Spleen (tissue), 11 donors: ENCODE data around the gene FBXO38. TPM values are rescaled to one million over a fixed set of nuclear protein-coding genes. Genes with fewer than 3 reads are reported as not detected.

ENCODE experiments used
- DNase-seq: peaks from one replicate; pipeline ENCODE4 v3.0.0-alpha.2; 2020
- H3K27ac ChIP-seq, 8 donors: fragments of 200-600 bp; sonication (generic) in 7 of 8; 1 replicate in 4 of 8; 2 replicates in 4 of 8; pipeline versions ENCODE4 v1.5.0 to v1.8.0; 2016 to 2021; ENCODE audit warnings: inconsistent platforms in 4 of 8, mild to moderate bottlenecking in 4 of 8, moderate library complexity in 1 of 8
- H3K27me3 ChIP-seq, 7 donors: fragments of 200-600 bp; sonication (generic) in 6 of 7; replicated peaks in 1 of 7; 1 replicate in 4 of 7; 2 replicates in 3 of 7; pipeline versions ENCODE4 v1.5.0 to v1.8.0; 2016 to 2021; ENCODE audit warnings: inconsistent platforms in 3 of 7, mild to moderate bottlenecking in 1 of 7
- H3K36me3 ChIP-seq, 6 donors: fragments of 200-600 bp; sonication (generic) in 5 of 6; 1 replicate in 4 of 6; 2 replicates in 2 of 6; pipeline versions ENCODE4 v1.5.0 to v1.8.0; 2016 to 2021; ENCODE audit warnings: inconsistent platforms in 2 of 6
- H3K4me1 ChIP-seq, 6 donors: fragments of 200-600 bp; sonication (generic) in 5 of 6; 1 replicate in 3 of 6; 2 replicates in 3 of 6; pipeline versions ENCODE4 v1.5.0 to v1.8.0; 2016 to 2021; ENCODE audit warnings: inconsistent platforms in 3 of 6
- H3K4me3 ChIP-seq, 8 donors: fragments of 200-600 bp; sonication (generic) in 7 of 8; 1 replicate in 4 of 8; 2 replicates in 4 of 8; pipeline versions ENCODE4 v1.5.0 to v1.8.0; 2016 to 2021; ENCODE audit warnings: inconsistent platforms in 4 of 8, mild to moderate bottlenecking in 4 of 8, moderate library complexity in 2 of 8
- H3K9me3 ChIP-seq, 8 donors: fragments of 200-600 bp; sonication (generic) in 7 of 8; 1 replicate in 4 of 8; 2 replicates in 4 of 8; pipeline versions ENCODE4 v1.5.0 to v1.8.0; 2016 to 2021; ENCODE audit warnings: inconsistent platforms in 4 of 8
- CTCF ChIP-seq, 11 experiments: fragments of 200-600 bp in 7 of 11; fragments of 450-650 bp in 4 of 11; sonication (generic) in 4 of 11; IDR thresholded peaks in 8 of 11; conservative IDR thresholded peaks in 3 of 11; 1 replicate in 7 of 11; 2 replicates in 4 of 11; pipeline versions ENCODE4 v1.4.0 to v1.8.0; 2016 to 2021; ENCODE audit warnings: antibody characterized with exemption in 11 of 11, inconsistent platforms in 4 of 11, mild to moderate bottlenecking in 1 of 11
- POLR2A ChIP-seq, 3 donors: fragments of 450-650 bp; IDR thresholded peaks; one replicate each; pipeline ENCODE4 v1.5.1; 2017; ENCODE audit warnings: antibody characterized with exemption in 3 of 3, mild to moderate bottlenecking in 1 of 3
- POLR2AphosphoS5 ChIP-seq, 3 donors: sonication (generic); formaldehyde crosslinking; IDR thresholded peaks; one replicate each; pipeline ENCODE4 v1.5.1; 2017; ENCODE audit warnings: antibody characterized with exemption in 3 of 3
- WGBS, 5 donors: extraction: QIAGEN DNeasy Blood & Tissue Kit in 3 of 5; methylation state at CpG; one replicate each; pipeline versions ENCODE4 v1.1.5 to v1.1.7; 2013 to 2018; 5-methylcytosine and 5-hydroxymethylcytosine counted together
- intact Hi-C: fragments of 100-400 bp; cut with DNase I; formaldehyde crosslinking; loops from one replicate; pipeline ENCODE4 v1.15.0; 2023; ENCODE audit warnings: low total_unique reads
- polyA plus RNA-seq, 3 donors: library from polyadenylated mRNA; stranded (reverse); fragments of 200-250 nt; gene quantifications; one replicate each; pipeline ENCODE4 v1.2.1, GENCODE V29; 2013
- total RNA-seq, 7 donors: library from RNA; depleted of rRNA in 3 of 7; stranded (reverse); fragments of >200 nt in 3 of 7; fragmentation: NEBNext Ultra II Directional in 4 of 7; extraction: Animal tissue kit (Norgen Biotek cat#: 25700) in 4 of 7; gene quantifications; one replicate each; pipeline versions ENCODE4 v1.1.0 to v1.2.1, GENCODE V29; 2016 to 2021
- donor health status: healthy with polysubstance abuse.
- donor health status: DM: no; HTN: no; CAD: no; lungs with moderate emphysema.
- donor health status: DM: no; HTN: no; CAD: no.
- donor health status: Bipolar disorder and iron deficiency.
- donor health status: healthy.
- donor health status: DM: no; HTN: no; CAD: no.
- donor health status: DM: yes; HTN: yes; CAD: no.

The FBXO38 gene
- total and polyA plus RNA-seq, 10 donors = 14.3 to 119 (median 66.3) TPM

GRCh38 chr5:148414833-148415232 is 31.1 kb downstream of the FBXO38 start:
- WGBS, 5 donors = 94 to 98% (median 97%) methylated on average over 4 of the region's 4 CpGs
- intact Hi-C loops = no loop called here
- DNase-seq = no peak
- no peaks in the 10 kb centered on the region for H3K27me3 ChIP-seq
- H3K4me3 ChIP-seq = no peak overlapping the region
- H3K4me1 ChIP-seq = no peaks in the 10 kb centered on the region
- H3K9me3 ChIP-seq = no peaks in the 10 kb centered on the region
- H3K36me3 ChIP-seq = peaks cover 0 to 100% (median 93%) of the 10 kb centered on the region in 6 donors
- H3K27ac ChIP-seq = no peak overlapping the region
- TF ChIP-seq POLR2A (IDR thresholded peaks at IDR 0.05) (no peak), CTCF (IDR thresholded peaks at IDR 0.05 in 8 of 11, conservative IDR thresholded peaks at IDR 0.05 in 3 of 11) (no peak), POLR2AphosphoS5 (IDR thresholded peaks at IDR 0.05) (no peak)

- intact Hi-C loops = no loop called here
- H3K36me3 ChIP-seq = peaks cover 0 to 100% (median 86%) of the 10 kb centered on the region in 6 donors
- 94 to 100% (median 95%) methylated on average over 1 of the region's 1 CpG for WGBS, 5 donors
- TF ChIP-seq POLR2A (IDR thresholded peaks at IDR 0.05) (no peak), CTCF (IDR thresholded peaks at IDR 0.05 in 8 of 11, conservative IDR thresholded peaks at IDR 0.05 in 3 of 11) (no peak), POLR2AphosphoS5 (IDR thresholded peaks at IDR 0.05) (no peak)
- no peaks in the 10 kb centered on the region for H3K9me3 ChIP-seq
- no peak for DNase-seq
- H3K27ac ChIP-seq = no peak overlapping the region
- no peak overlapping the region for H3K4me3 ChIP-seq
- H3K27me3 ChIP-seq = no peaks in the 10 kb centered on the region
- no peaks in the 10 kb centered on the region for H3K4me1 ChIP-seq
These were observed 32.7 kb downstream of the FBXO38 start for GRCh38 chr5:148416416-148416815.

GRCh38 chr5:148416921-148417320 is 33.2 kb downstream of the FBXO38 start:
- Histone ChIP-seq H3K4me3 (no peak overlapping the region), H3K27me3 (no peaks in the 10 kb centered on the region), H3K9me3 (no peaks in the 10 kb centered on the region), H3K4me1 (no peaks in the 10 kb centered on the region), H3K27ac (no peak overlapping the region), H3K36me3 (peaks cover 0 to 100% (median 85%) of the 10 kb centered on the region in 6 donors)
- no peak for DNase-seq
- intact Hi-C loops = no loop called here
- 90 to 97% (median 95%) methylated on average over 7 of the region's 7 CpGs for WGBS, 5 donors
- no peak for TF ChIP-seq POLR2AphosphoS5 (IDR thresholded peaks at IDR 0.05)
- TF ChIP-seq CTCF (IDR thresholded peaks at IDR 0.05 in 8 of 11, conservative IDR thresholded peaks at IDR 0.05 in 3 of 11) = no peak
- no peak for TF ChIP-seq POLR2A (IDR thresholded peaks at IDR 0.05)

- Histone ChIP-seq H3K27ac (no peak overlapping the region), H3K4me1 (no peaks in the 10 kb centered on the region), H3K4me3 (no peak overlapping the region), H3K9me3 (no peaks in the 10 kb centered on the region), H3K36me3 (peaks cover 0 to 100% (median 81%) of the 10 kb centered on the region in 6 donors), H3K27me3 (no peaks in the 10 kb centered on the region)
- intact Hi-C loops = no loop called here
- 75 to 93% (median 84%) methylated on average over 3 of the region's 3 CpGs for WGBS, 5 donors
- TF ChIP-seq POLR2AphosphoS5 (IDR thresholded peaks at IDR 0.05) (no peak), CTCF (IDR thresholded peaks at IDR 0.05 in 8 of 11, conservative IDR thresholded peaks at IDR 0.05 in 3 of 11) (no peak), POLR2A (IDR thresholded peaks at IDR 0.05) (no peak)
- DNase-seq = no peak
These were observed 34.8 kb downstream of the FBXO38 start for GRCh38 chr5:148418511-148418910.
